Measurements from ENCODE around the gene MAPK8.

The MAPK8 gene

GRCh38 chr10:48316236-48316635, 9.8 kb downstream of the MAPK8 start:
- DNase-seq (ENCODE audit: insufficient read length), result no peak
- TF ChIP-seq POLR2AphosphoS5 (IDR thresholded peaks at IDR 0.05; ENCODE audit: low read depth, low read length) (no peak), TAF1 (IDR thresholded peaks at IDR 0.05; ENCODE audit: borderline replicate concordance, low read depth, low read length) (no peak), POLR2A (IDR thresholded peaks at IDR 0.05; ENCODE audit: low read depth, low read length) (no peak)
- FAIRE-seq, result no peak

- TF ChIP-seq POLR2A (IDR thresholded peaks at IDR 0.05; ENCODE audit: low read depth, low read length), result no peak
- DNase-seq (ENCODE audit: insufficient read length) (no peak), FAIRE-seq (no peak)
These were observed 11.0 kb downstream of the MAPK8 start for GRCh38 chr10:48317321-48317990.

GRCh38 chr10:48322017-48322416, 15.5 kb downstream of the MAPK8 start:
- FAIRE-seq, result no peak
- TF ChIP-seq POLR2AphosphoS5 (IDR thresholded peaks at IDR 0.05; ENCODE audit: low read depth, low read length) (no peak), POLR2A (IDR thresholded peaks at IDR 0.05; ENCODE audit: low read depth, low read length) (no peak), TAF1 (IDR thresholded peaks at IDR 0.05; ENCODE audit: borderline replicate concordance, low read depth, low read length) (no peak)
- DNase-seq (ENCODE audit: insufficient read length), result no peak

- no peak for TF ChIP-seq TAF1 (IDR thresholded peaks at IDR 0.05; ENCODE audit: borderline replicate concordance, low read depth, low read length)
- TF ChIP-seq POLR2A (IDR thresholded peaks at IDR 0.05; ENCODE audit: low read depth, low read length), result no peak
- TF ChIP-seq POLR2AphosphoS5 (IDR thresholded peaks at IDR 0.05; ENCODE audit: low read depth, low read length), result no peak
- DNase-seq (ENCODE audit: insufficient read length) (no peak), FAIRE-seq (no peak)
These were observed 18.1 kb downstream of the MAPK8 start for GRCh38 chr10:48324580-48324979.

- DNase-seq (ENCODE audit: insufficient read length) (no peak), FAIRE-seq (no peak)
- no peak for TF ChIP-seq POLR2AphosphoS5 (IDR thresholded peaks at IDR 0.05; ENCODE audit: low read depth, low read length)
These were observed 23.8 kb downstream of the MAPK8 start for GRCh38 chr10:48330269-48330668.

- DNase-seq (ENCODE audit: insufficient read length), result no peak
- FAIRE-seq, result no peak
- TF ChIP-seq TAF1 (IDR thresholded peaks at IDR 0.05; ENCODE audit: borderline replicate concordance, low read depth, low read length), result no peak
- TF ChIP-seq POLR2A (IDR thresholded peaks at IDR 0.05; ENCODE audit: low read depth, low read length), result no peak
- no peak for TF ChIP-seq POLR2AphosphoS5 (IDR thresholded peaks at IDR 0.05; ENCODE audit: low read depth, low read length)
These were observed 25.0 kb downstream of the MAPK8 start for GRCh38 chr10:48331436-48331835.

- no peak for TF ChIP-seq POLR2AphosphoS5 (IDR thresholded peaks at IDR 0.05; ENCODE audit: low read depth, low read length)
- no peak for TF ChIP-seq TAF1 (IDR thresholded peaks at IDR 0.05; ENCODE audit: borderline replicate concordance, low read depth, low read length)
- no peak for TF ChIP-seq POLR2A (IDR thresholded peaks at IDR 0.05; ENCODE audit: low read depth, low read length)
- FAIRE-seq (peak; percentile 9), DNase-seq (ENCODE audit: insufficient read length) (no peak)
These were observed 25.8 kb downstream of the MAPK8 start for GRCh38 chr10:48332166-48332870.

- FAIRE-seq, result no peak
- no peak for TF ChIP-seq POLR2A (IDR thresholded peaks at IDR 0.05; ENCODE audit: low read depth, low read length)
- no peak for TF ChIP-seq TAF1 (IDR thresholded peaks at IDR 0.05; ENCODE audit: borderline replicate concordance, low read depth, low read length)
- TF ChIP-seq POLR2AphosphoS5 (IDR thresholded peaks at IDR 0.05; ENCODE audit: low read depth, low read length), result no peak
- DNase-seq (ENCODE audit: insufficient read length), result no peak
These were observed 26.4 kb downstream of the MAPK8 start for GRCh38 chr10:48332871-48333216.

GRCh38 chr10:48333856-48334255, 27.4 kb downstream of the MAPK8 start:
- no peak for TF ChIP-seq POLR2AphosphoS5 (IDR thresholded peaks at IDR 0.05; ENCODE audit: low read depth, low read length)
- TF ChIP-seq POLR2A (IDR thresholded peaks at IDR 0.05; ENCODE audit: low read depth, low read length), result no peak
- no peak for TF ChIP-seq TAF1 (IDR thresholded peaks at IDR 0.05; ENCODE audit: borderline replicate concordance, low read depth, low read length)
- DNase-seq (ENCODE audit: insufficient read length) (no peak), FAIRE-seq (no peak)

GRCh38 chr10:48335788-48336187, 29.3 kb downstream of the MAPK8 start:
- FAIRE-seq (no peak), DNase-seq (ENCODE audit: insufficient read length) (no peak)
- TF ChIP-seq POLR2AphosphoS5 (IDR thresholded peaks at IDR 0.05; ENCODE audit: low read depth, low read length), result no peak
- no peak for TF ChIP-seq TAF1 (IDR thresholded peaks at IDR 0.05; ENCODE audit: borderline replicate concordance, low read depth, low read length)
- no peak for TF ChIP-seq POLR2A (IDR thresholded peaks at IDR 0.05; ENCODE audit: low read depth, low read length)

GRCh38 chr10:48336978-48337599, 30.6 kb downstream of the MAPK8 start:
- peak; percentile 80 for FAIRE-seq
- no peak for TF ChIP-seq POLR2A (IDR thresholded peaks at IDR 0.05; ENCODE audit: low read depth, low read length)
- no peak for TF ChIP-seq TAF1 (IDR thresholded peaks at IDR 0.05; ENCODE audit: borderline replicate concordance, low read depth, low read length)
- no peak for TF ChIP-seq POLR2AphosphoS5 (IDR thresholded peaks at IDR 0.05; ENCODE audit: low read depth, low read length)
- no peak for DNase-seq (ENCODE audit: insufficient read length)

- TF ChIP-seq POLR2AphosphoS5 (IDR thresholded peaks at IDR 0.05; ENCODE audit: low read depth, low read length), result no peak
- TF ChIP-seq POLR2A (IDR thresholded peaks at IDR 0.05; ENCODE audit: low read depth, low read length), result no peak
- TF ChIP-seq TAF1 (IDR thresholded peaks at IDR 0.05; ENCODE audit: borderline replicate concordance, low read depth, low read length), result no peak
- DNase-seq (ENCODE audit: insufficient read length) (no peak), FAIRE-seq (peak; percentile 36)
These were observed 34.3 kb downstream of the MAPK8 start for GRCh38 chr10:48340734-48341133.
